Activated CD4-positive, alpha-beta memory T cell treated with anti-CD3 and anti-CD28 coated beads for 36 hours (primary cell): ENCODE data around the gene EDN2. TPM values are rescaled to one million over a fixed set of nuclear protein-coding genes. Genes with fewer than 3 reads are reported as not detected.

Source experiments
- CTCF ChIA-PET: fragments of 350-600 bp; sonication (Branson Sonifier 250); formaldehyde crosslinking; loops from one replicate; lab custom pipeline; 2021; ENCODE audit warnings: antibody characterized with exemption, inconsistent platforms; lab: Charles Lee
- POLR2A ChIA-PET: fragments of 350-600 bp; sonication (Branson Sonifier 250); formaldehyde crosslinking; loops from one replicate; lab custom pipeline; 2021; ENCODE audit warnings: antibody characterized with exemption; lab: Charles Lee
- DNase-seq: peaks from one replicate; pipeline ENCODE4 v3.0.0-alpha.2; 2020
- H3K27ac Mint-ChIP-seq: one replicate; pipeline ENCODE4 v1.8.0; 2021; ENCODE audit warnings: mixed read lengths
- H3K27me3 Mint-ChIP-seq: one replicate; pipeline ENCODE4 v1.8.0; 2021; ENCODE audit warnings: mixed read lengths
- H3K36me3 Mint-ChIP-seq: one replicate; pipeline ENCODE4 v1.8.0; 2021; ENCODE audit warnings: mixed read lengths
- H3K4me1 Mint-ChIP-seq: one replicate; pipeline ENCODE4 v1.8.0; 2021; ENCODE audit warnings: low read depth, mixed read lengths
- H3K4me3 Mint-ChIP-seq: one replicate; pipeline ENCODE4 v1.8.0; 2021; ENCODE audit warnings: mild to moderate bottlenecking, mixed read lengths
- H3K9me3 Mint-ChIP-seq: one replicate; pipeline ENCODE4 v1.8.0; 2021; ENCODE audit warnings: mixed read lengths
- intact Hi-C: fragments of 100-400 bp; cut with micrococcal nuclease; formaldehyde crosslinking; loops from one replicate; pipeline ENCODE4 v1.15.1; 2023
- total RNA-seq, 2 experiments: library from RNA; stranded (reverse); gene quantifications; one replicate each; pipeline ENCODE4 v1.2.3, GENCODE V29; 2021

EDN2 gene
- not detected for total RNA-seq

DNA sequence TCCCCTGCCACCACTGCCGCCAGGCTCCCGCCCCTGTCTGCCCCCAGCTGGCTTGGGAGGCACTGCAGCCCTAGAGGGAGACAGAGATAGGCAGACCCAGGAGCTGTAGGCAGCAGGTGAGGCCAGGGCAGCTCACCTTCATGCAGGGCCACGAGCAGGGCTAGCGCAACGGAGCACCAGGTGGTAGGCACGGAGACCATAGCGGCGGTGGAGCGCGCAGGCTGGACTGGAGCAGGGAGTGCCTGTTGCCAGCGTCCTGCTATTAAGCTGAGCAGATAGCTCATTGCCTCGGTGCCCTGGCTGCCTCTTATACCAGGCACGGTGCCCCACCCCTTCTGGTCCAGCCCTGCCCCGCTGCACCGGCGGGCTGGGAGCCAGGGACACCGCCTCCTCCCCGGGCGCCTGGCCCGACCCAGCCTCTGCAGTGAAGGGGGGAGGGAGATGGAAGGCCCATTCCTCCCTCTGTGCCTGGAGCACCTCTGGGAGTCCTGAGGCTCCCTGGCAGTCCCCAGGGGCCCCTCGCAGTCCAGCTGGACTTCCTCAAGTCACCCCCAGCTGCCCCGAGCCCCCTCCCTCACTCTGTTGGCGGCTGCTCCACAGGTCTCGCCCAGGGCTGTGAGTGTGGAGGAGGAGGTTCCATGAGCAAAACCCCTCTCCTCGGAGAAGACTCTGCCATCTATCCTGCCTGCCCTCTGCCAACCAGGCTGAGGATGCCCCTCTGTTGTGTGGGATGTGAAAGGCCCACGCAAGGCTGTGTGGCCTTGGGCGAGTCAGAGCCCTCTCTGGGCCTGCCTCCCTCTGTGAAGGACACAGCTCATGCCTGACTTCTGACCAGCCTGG lies at the start of gene EDN2:
Gene EDN2 (minus strand): TSS at position 282 of the 840 bp plus-strand sequence. CDS start 82 bp downstream, at position 200.
- Mint-ChIP-seq H3K4me3 (no peak within 1 kb of the TSS), H3K27ac (no peak within 1 kb of the TSS), H3K4me1 (peaks cover 16% of the 10 kb centered on the region), H3K9me3 (no peaks in the 10 kb centered on the region), H3K36me3 (no peaks in the 10 kb centered on the region), H3K27me3 (peaks cover 27% of the 10 kb centered on the region)
- POLR2A ChIA-PET = no interaction called here
- CTCF ChIA-PET = interaction anchor here (1.0 kb wide), 1 partner anchor 16 kb away, joined by 4 read pairs; no protein-coding TSS in a partner anchor
- no peak for DNase-seq
- intact Hi-C loops = no loop called here

DNA sequence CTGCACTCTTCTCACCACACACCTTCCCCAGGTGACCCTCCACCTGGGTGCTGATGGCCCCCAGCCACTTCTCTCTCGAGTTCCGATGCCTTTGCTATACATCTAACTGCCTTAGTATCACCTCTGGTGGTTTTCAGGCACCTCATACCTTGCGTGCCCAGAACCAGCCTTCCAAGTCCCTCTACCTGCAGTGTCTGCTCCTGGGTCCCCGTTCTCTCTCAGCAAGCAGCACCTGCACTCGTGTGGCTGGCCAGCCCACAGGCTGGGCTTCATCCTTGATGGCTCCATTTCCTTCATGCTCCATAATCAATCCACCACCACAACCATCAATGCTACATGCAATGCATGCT lies 49.2 kb upstream of the EDN2 start:
- no peaks in the 10 kb centered on the region for H3K4me1 Mint-ChIP-seq
- peaks cover 2% of the 10 kb centered on the region for H3K9me3 Mint-ChIP-seq
- H3K4me3 Mint-ChIP-seq = no peak overlapping the region
- ChIA-PET POLR2A (no interaction called here), CTCF (no interaction called here)
- H3K27me3 Mint-ChIP-seq = no peaks in the 10 kb centered on the region
- H3K36me3 Mint-ChIP-seq = peaks cover 40% of the 10 kb centered on the region
- intact Hi-C loops = no loop called here
- H3K27ac Mint-ChIP-seq = no peak overlapping the region
- no peak for DNase-seq

DNA sequence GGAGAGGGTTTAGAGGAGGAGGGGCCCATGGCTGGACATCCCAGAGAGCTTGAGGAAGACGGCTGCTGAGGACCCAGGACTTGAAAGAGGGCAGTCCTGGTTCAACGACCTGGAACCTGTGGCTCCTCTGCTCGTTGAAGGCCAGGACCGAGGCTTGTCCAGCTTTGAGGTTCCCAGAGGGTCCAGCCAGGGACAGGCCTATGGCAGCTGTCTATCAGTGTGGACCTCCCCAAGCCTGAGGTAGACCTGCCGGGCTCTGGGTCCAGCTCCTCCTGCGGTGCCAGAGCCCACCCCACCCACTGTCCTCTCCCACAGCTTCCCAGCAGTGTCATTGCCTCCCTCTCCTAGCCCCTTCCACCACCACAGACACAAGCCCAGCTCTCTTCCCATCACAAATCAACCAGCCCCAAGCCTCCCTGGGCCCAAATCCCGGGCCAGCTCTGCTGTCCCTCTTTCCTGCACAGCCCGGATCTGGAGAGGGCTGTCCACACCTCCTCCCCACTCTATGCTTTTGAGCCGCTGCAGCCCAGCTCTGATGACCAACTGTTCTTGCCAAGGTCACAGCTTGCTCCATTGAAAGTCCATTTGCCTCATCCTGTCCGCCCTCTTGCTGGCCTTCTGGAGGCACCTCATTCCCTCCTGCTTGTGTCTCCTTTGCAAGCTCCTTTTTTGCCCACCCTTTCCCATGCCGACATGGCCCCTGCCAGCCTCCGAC lies 48.7 kb upstream of the EDN2 start:
- intact Hi-C loops = no loop called here
- H3K27me3 Mint-ChIP-seq = no peaks in the 10 kb centered on the region
- H3K4me1 Mint-ChIP-seq = no peaks in the 10 kb centered on the region
- ChIA-PET CTCF (no interaction called here), POLR2A (no interaction called here)
- no peak overlapping the region for H3K27ac Mint-ChIP-seq
- peaks cover 2% of the 10 kb centered on the region for H3K9me3 Mint-ChIP-seq
- DNase-seq = no peak
- H3K4me3 Mint-ChIP-seq = no peak overlapping the region
- H3K36me3 Mint-ChIP-seq = peaks cover 40% of the 10 kb centered on the region

- no peak overlapping the region for H3K27ac Mint-ChIP-seq
- ChIA-PET CTCF (no interaction called here), POLR2A (no interaction called here)
- H3K4me3 Mint-ChIP-seq = no peak overlapping the region
- DNase-seq = no peak
- H3K9me3 Mint-ChIP-seq = peaks cover 2% of the 10 kb centered on the region
- no peaks in the 10 kb centered on the region for H3K4me1 Mint-ChIP-seq
- peaks cover 34% of the 10 kb centered on the region for H3K36me3 Mint-ChIP-seq
- intact Hi-C loops = no loop called here
- H3K27me3 Mint-ChIP-seq = no peaks in the 10 kb centered on the region
Observed at GRCh38 chr1:41532206-41532975, 47.9 kb upstream of the EDN2 start.

GRCh38 chr1:41530411-41530810 lies 45.9 kb upstream of the EDN2 start:
- POLR2A ChIA-PET = no interaction called here
- H3K9me3 Mint-ChIP-seq = peaks cover 2% of the 10 kb centered on the region
- no peak overlapping the region for H3K4me3 Mint-ChIP-seq
- H3K27ac Mint-ChIP-seq = no peak overlapping the region
- no peak for DNase-seq
- no peaks in the 10 kb centered on the region for H3K4me1 Mint-ChIP-seq
- intact Hi-C loops = no loop called here
- peaks cover 21% of the 10 kb centered on the region for H3K36me3 Mint-ChIP-seq
- CTCF ChIA-PET = no interaction called here
- no peaks in the 10 kb centered on the region for H3K27me3 Mint-ChIP-seq

DNA sequence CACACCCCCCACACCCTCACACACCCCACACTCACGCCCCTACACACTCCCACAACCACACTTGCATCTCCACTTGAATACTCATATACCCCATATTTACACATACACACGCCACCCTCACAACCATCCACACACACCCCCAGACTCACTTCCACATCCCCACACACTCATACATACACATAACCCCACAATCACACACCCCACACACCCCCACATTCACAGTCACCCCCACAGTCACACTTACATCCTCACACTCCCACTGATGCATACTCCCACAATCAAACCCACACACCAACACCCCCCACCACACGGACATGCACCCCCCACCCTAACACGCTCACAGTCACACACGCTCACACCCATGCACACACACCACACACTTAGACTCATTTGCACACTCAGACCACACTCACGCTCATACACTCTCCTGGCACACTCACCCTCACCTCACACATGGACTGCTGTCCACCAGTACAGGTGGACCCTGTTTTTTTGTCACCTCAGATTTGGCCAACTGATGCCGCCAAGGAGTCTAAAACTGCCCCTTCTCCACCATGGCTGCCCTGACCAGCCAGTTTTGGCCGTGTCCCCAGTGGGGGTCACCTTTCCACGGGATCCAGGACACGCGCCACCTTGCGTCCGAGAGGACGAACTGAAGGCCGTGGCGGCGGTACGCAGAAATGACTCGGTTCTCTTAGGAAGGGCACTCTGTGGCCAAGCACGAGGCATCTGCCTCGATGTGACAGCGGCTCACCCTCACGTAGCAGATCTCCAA lies 45.3 kb upstream of the EDN2 start:
- no peak overlapping the region for H3K4me3 Mint-ChIP-seq
- H3K4me1 Mint-ChIP-seq = no peaks in the 10 kb centered on the region
- no peaks in the 10 kb centered on the region for H3K27me3 Mint-ChIP-seq
- CTCF ChIA-PET = no interaction called here
- peaks cover 20% of the 10 kb centered on the region for H3K36me3 Mint-ChIP-seq
- intact Hi-C loops = no loop called here
- DNase-seq = no peak
- no peak overlapping the region for H3K27ac Mint-ChIP-seq
- POLR2A ChIA-PET = no interaction called here
- H3K9me3 Mint-ChIP-seq = peaks cover 2% of the 10 kb centered on the region

DNA sequence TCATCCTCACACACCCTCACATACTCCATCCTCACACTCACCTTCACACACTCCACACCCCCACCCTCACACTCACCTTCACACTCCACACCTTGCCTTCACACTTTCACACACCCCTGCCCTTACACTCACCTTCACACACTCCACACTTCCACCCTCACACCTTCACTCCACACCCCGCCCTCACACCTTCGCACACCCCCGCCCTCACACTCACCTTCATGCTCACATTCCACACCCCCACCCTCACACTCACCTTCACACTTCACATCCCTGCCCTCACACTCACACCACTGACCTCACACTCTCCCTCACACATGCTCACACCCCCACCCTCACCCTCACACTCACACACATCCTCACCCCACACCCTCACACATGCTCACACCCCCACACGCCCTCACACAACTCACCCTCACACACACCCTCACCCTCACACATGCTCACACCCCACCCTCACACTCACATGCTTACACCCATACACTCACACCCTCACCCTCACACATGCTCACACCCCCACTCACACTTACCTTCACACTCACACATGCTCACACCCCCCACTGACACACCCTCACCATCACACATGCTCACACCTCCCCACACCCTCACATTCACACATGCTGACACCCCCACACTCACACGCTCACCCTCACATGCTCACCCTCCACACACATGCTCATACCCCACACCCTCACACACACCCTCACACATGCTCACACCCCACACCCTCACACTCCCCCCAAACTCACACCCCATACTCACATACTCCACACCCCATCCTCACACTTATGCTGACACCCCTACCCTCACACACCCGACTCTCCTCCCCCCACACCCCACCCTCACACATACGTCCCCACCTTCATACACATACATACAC lies 44.5 kb upstream of the EDN2 start:
- Mint-ChIP-seq H3K27me3 (no peaks in the 10 kb centered on the region), H3K9me3 (peaks cover 2% of the 10 kb centered on the region), H3K36me3 (peaks cover 19% of the 10 kb centered on the region), H3K27ac (no peak overlapping the region), H3K4me3 (no peak overlapping the region), H3K4me1 (no peaks in the 10 kb centered on the region)
- intact Hi-C loops = no loop called here
- no peak for DNase-seq
- ChIA-PET POLR2A (no interaction called here), CTCF (no interaction called here)

- no peaks in the 10 kb centered on the region for H3K4me1 Mint-ChIP-seq
- no peaks in the 10 kb centered on the region for H3K27me3 Mint-ChIP-seq
- ChIA-PET POLR2A (no interaction called here), CTCF (no interaction called here)
- H3K4me3 Mint-ChIP-seq = no peak overlapping the region
- intact Hi-C loops = no loop called here
- no peak for DNase-seq
- peaks cover 15% of the 10 kb centered on the region for H3K36me3 Mint-ChIP-seq
- H3K9me3 Mint-ChIP-seq = peaks cover 2% of the 10 kb centered on the region
- no peak overlapping the region for H3K27ac Mint-ChIP-seq
Observed at GRCh38 chr1:41528106-41528505, 43.6 kb upstream of the EDN2 start.

GRCh38 chr1:41526956-41527561 lies 42.6 kb upstream of the EDN2 start:
- Mint-ChIP-seq H3K4me1 (no peaks in the 10 kb centered on the region), H3K9me3 (peaks cover 2% of the 10 kb centered on the region), H3K27ac (no peak overlapping the region), H3K4me3 (no peak overlapping the region), H3K27me3 (no peaks in the 10 kb centered on the region), H3K36me3 (peaks cover 16% of the 10 kb centered on the region)
- ChIA-PET CTCF (no interaction called here), POLR2A (no interaction called here)
- intact Hi-C loops = no loop called here
- no peak for DNase-seq

GRCh38 chr1:41525891-41526587 lies 41.6 kb upstream of the EDN2 start:
- Mint-ChIP-seq H3K36me3 (peaks cover 17% of the 10 kb centered on the region), H3K27ac (no peak overlapping the region), H3K4me1 (no peaks in the 10 kb centered on the region), H3K27me3 (no peaks in the 10 kb centered on the region), H3K9me3 (peaks cover 2% of the 10 kb centered on the region), H3K4me3 (no peak overlapping the region)
- CTCF ChIA-PET = no interaction called here
- intact Hi-C loops = no loop called here
- no peak for DNase-seq
- POLR2A ChIA-PET = no interaction called here
